Tibial artery (tissue), 4 donors: Measurements from ENCODE around the gene SSTR1.
A peak's percentile ranks its signal among the peaks of the same experiment; 100 is the strongest.

Source experiments
- DNase-seq, 2 donors: peaks; one replicate each; pipeline ENCODE4 v3.0.0-alpha.2; 2019
- H3K27ac ChIP-seq, 2 donors: fragments of 200-600 bp; sonication (generic) in 1 of 2; 1 replicate in 1 of 2; 2 replicates in 1 of 2; pipeline ENCODE4 v1.5.1; 2018 to 2019; ENCODE audit warnings: mild to moderate bottlenecking in 1 of 2
- H3K27me3 ChIP-seq, 2 donors: fragments of 200-600 bp; sonication (generic) in 1 of 2; one replicate each; pipeline versions ENCODE4 v1.5.1 to v1.6.0; 2016 to 2019
- H3K36me3 ChIP-seq, 3 donors: fragments of 200-600 bp; sonication (generic) in 2 of 3; one replicate each; pipeline ENCODE4 v1.5.1; 2016 to 2019; ENCODE audit warnings: mild to moderate bottlenecking in 2 of 3
- H3K4me1 ChIP-seq, 4 donors: fragments of 200-600 bp; sonication (generic) in 2 of 4; 1 replicate in 3 of 4; 2 replicates in 1 of 4; pipeline ENCODE4 v1.5.1; 2016 to 2019
- H3K4me3 ChIP-seq, 2 donors: fragments of 200-600 bp; sonication (generic) in 1 of 2; 1 replicate in 1 of 2; 2 replicates in 1 of 2; pipeline ENCODE4 v1.5.1; 2018 to 2019; ENCODE audit warnings: mild to moderate bottlenecking in 2 of 2
- H3K9me3 ChIP-seq, 3 donors: fragments of 200-600 bp; sonication (generic) in 1 of 3; one replicate each; pipeline ENCODE4 v1.5.1; 2016 to 2019
- intact Hi-C: fragments of 100-400 bp; cut with DNase I; formaldehyde crosslinking; loops from one replicate; pipeline ENCODE4 v1.15.0; 2023; ENCODE audit warnings: low total_unique reads
- TF ChIP-seq, protein P1 (sequence below), 2 experiments: fragments of 200-600 bp in 1 of 2; fragments of 450-650 bp in 1 of 2; IDR thresholded peaks; one replicate each; pipeline ENCODE4 v1.5.1; 2017 to 2019; ENCODE audit warnings: antibody characterized with exemption in 2 of 2, mild to moderate bottlenecking in 1 of 2, moderate library complexity in 1 of 2

Gene SSTR1

GRCh38 chr14:38250331-38250730, 42.6 kb downstream of the SSTR1 start:
- Histone ChIP-seq H3K9me3 (no peaks in the 10 kb centered on the region), H3K27me3 (peaks cover 0 to 13% of the 10 kb centered on the region in 2 donors), H3K36me3 (no peaks in the 10 kb centered on the region), H3K27ac (no peak overlapping the region), H3K4me1 (peaks cover 0 to 5% (median 5%) of the 10 kb centered on the region in 4 donors), H3K4me3 (no peak overlapping the region)
- intact Hi-C loops, result no loop called here
- TF ChIP-seq, protein P1, sequence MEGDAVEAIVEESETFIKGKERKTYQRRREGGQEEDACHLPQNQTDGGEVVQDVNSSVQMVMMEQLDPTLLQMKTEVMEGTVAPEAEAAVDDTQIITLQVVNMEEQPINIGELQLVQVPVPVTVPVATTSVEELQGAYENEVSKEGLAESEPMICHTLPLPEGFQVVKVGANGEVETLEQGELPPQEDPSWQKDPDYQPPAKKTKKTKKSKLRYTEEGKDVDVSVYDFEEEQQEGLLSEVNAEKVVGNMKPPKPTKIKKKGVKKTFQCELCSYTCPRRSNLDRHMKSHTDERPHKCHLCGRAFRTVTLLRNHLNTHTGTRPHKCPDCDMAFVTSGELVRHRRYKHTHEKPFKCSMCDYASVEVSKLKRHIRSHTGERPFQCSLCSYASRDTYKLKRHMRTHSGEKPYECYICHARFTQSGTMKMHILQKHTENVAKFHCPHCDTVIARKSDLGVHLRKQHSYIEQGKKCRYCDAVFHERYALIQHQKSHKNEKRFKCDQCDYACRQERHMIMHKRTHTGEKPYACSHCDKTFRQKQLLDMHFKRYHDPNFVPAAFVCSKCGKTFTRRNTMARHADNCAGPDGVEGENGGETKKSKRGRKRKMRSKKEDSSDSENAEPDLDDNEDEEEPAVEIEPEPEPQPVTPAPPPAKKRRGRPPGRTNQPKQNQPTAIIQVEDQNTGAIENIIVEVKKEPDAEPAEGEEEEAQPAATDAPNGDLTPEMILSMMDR (IDR thresholded peaks at IDR 0.05), result no peak
- no peak for DNase-seq

DNA sequence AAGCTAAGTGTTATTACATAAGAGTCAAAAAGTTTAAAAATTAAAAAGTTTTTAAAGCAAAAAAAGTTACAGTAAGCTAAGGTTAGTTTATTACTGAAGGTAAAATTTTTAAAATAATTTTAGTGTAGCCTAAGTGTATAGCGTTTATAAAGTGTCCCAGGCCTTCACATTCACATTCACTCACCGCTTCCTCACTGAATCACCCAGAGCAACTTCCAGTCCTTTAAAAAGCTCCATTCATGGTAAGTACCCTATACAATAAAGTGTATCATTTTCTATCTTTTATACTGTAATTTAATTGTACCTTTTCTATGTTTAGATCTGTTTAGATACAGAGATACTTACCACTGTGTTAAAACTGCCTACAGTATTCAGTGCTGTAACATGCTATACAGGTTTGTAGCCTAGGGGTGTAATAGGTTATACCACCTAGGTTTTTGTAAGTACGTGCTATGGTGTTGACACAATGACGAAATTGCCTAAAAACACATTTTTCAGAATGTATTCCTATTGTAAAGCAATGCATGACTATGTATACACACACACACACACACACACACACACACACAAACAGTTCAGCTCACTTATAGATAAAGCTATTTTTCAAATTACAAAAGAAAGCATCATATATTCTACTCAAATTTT, 44.5 kb downstream of the SSTR1 start:
- Histone ChIP-seq H3K9me3 (no peaks in the 10 kb centered on the region), H3K4me3 (peak overlapping the region in 1 of 2 donors; percentile 6), H3K27me3 (peaks cover 0 to 19% of the 10 kb centered on the region in 2 donors), H3K4me1 (peaks cover 0 to 14% (median 9%) of the 10 kb centered on the region in 4 donors), H3K27ac (no peak overlapping the region), H3K36me3 (no peaks in the 10 kb centered on the region)
- TF ChIP-seq, protein P1 (IDR thresholded peaks at IDR 0.05), result no peak
- intact Hi-C loops, result no loop called here
- DNase-seq, result no peak

DNA sequence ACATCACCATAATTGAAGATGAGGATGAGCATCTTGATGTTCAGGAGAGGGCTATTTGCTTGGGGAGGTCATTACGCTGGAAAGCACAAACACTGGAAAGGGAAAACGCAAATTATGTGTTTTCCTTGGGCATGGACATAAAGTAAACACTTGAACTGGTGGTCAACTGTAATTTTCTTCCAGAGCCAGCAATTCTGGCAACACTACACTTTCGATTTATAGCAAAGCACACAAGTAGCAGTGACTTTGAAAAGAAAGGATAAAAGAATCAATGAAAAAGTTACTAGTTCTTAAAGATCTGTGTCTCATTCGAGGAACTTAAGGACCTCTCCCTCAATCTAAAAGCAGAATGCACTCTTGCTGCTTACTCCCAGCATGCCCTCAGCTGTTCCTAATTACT, 46.0 kb downstream of the SSTR1 start:
- Histone ChIP-seq H3K36me3 (no peaks in the 10 kb centered on the region), H3K4me3 (peak overlapping the region; percentile 43 to 49), H3K27ac (no peak overlapping the region), H3K4me1 (peaks cover 0 to 14% (median 9%) of the 10 kb centered on the region in 4 donors), H3K9me3 (no peaks in the 10 kb centered on the region), H3K27me3 (peaks cover 0 to 19% of the 10 kb centered on the region in 2 donors)
- TF ChIP-seq, protein P1 (IDR thresholded peaks at IDR 0.05), result no peak
- intact Hi-C loops, result no loop called here
- DNase-seq, result no peak

GRCh38 chr14:38254571-38255407, 47.1 kb downstream of the SSTR1 start:
- H3K4me3 ChIP-seq, result peak overlapping the region; percentile 43 to 49
- TF ChIP-seq, protein P1 (IDR thresholded peaks at IDR 0.05), result no peak
- no peak overlapping the region for H3K27ac ChIP-seq
- peaks cover 0 to 14% (median 9%) of the 10 kb centered on the region in 4 donors for H3K4me1 ChIP-seq
- intact Hi-C loops, result no loop called here
- peaks cover 0 to 19% of the 10 kb centered on the region in 2 donors for H3K27me3 ChIP-seq
- no peaks in the 10 kb centered on the region for H3K36me3 ChIP-seq
- no peak for DNase-seq
- H3K9me3 ChIP-seq, result no peaks in the 10 kb centered on the region

- peaks cover 0 to 19% of the 10 kb centered on the region in 2 donors for H3K27me3 ChIP-seq
- intact Hi-C loops, result no loop called here
- peaks cover 0 to 14% (median 9%) of the 10 kb centered on the region in 4 donors for H3K4me1 ChIP-seq
- no peaks in the 10 kb centered on the region for H3K9me3 ChIP-seq
- no peak for DNase-seq
- peak overlapping the region; percentile 43 to 49 for H3K4me3 ChIP-seq
- no peaks in the 10 kb centered on the region for H3K36me3 ChIP-seq
- H3K27ac ChIP-seq, result peak overlapping the region in 1 of 2 donors; percentile 3
- TF ChIP-seq, protein P1 (IDR thresholded peaks at IDR 0.05), result no peak
Observed at GRCh38 chr14:38255408-38255672, 47.6 kb downstream of the SSTR1 start.
